HCT116 (cell line): ENCODE results near the gene CDKN2B-AS1. TPM values are rescaled to one million over a fixed set of nuclear protein-coding genes. Genes with fewer than 3 reads are reported as not detected.

Experiments used
- ATAC-seq: fragments of 200-7000 bp; cut with Tn5 transposase; 2 replicates; pipeline ENCODE4 v1.9.1; 2020; ENCODE audit warnings: mild to moderate bottlenecking, moderate library complexity
- BruUV-seq: library from RNA; stranded (reverse); fragments of 400-500 nt; replicated peaks from 2 replicates; lab custom pipeline; 2021; lab: Mats Ljungman, UMichigan
- CTCF ChIA-PET: fragments of 300-600 bp; sonication (Branson Sonifier 250); formaldehyde crosslinking; loops from one replicate; lab custom pipeline; 2021; ENCODE audit warnings: antibody characterized with exemption; lab: Charles Lee
- POLR2A ChIA-PET: fragments of 300-600, 350-600 bp; sonication (Branson Sonifier 250); formaldehyde crosslinking; loops from one replicate; lab custom pipeline; 2021; ENCODE audit warnings: antibody characterized with exemption; lab: Charles Lee
- RAD21 ChIA-PET, 2 experiments: fragments of 300-600 bp; sonication (Branson Sonifier 250); formaldehyde crosslinking; loops; one replicate each; lab custom pipeline; 2023; ENCODE audit warnings: low total read pairs in 2 of 2; ENCODE audit not compliant: uncharacterized antibody in 2 of 2, unreplicated experiment in 2 of 2, low non-redundant PET in 1 of 2; lab: Charles Lee
- DNase-seq: peaks from one replicate; pipeline ENCODE4 v3.0.0-alpha.2; 2010; ENCODE audit warnings: low read depth, low spot score
- H2AFZ ChIP-seq: fragments of 200-600 bp; shearing (Covaris generic), sonication (generic); 2 replicates; pipeline ENCODE4 v1.6.1; 2017; ENCODE audit warnings: low read depth, mixed run types, mixed read lengths, antibody characterized with exemption, low read length; ENCODE audit not compliant: poor library complexity, severe bottlenecking
- H3K27ac ChIP-seq: 2 replicates; pipeline ENCODE4 v1.5.1; 2012; ENCODE audit warnings: low read depth, low read length
- H3K27me3 ChIP-seq: fragments of 200-600 bp; sonication (generic); 2 replicates; pipeline ENCODE4 v1.6.1; 2016; ENCODE audit warnings: mixed run types, low read length, mixed read lengths; ENCODE audit not compliant: insufficient read depth
- H3K36me3 ChIP-seq, 2 experiments: fragments of 200-500 bp in 1 of 2; fragments of 200-600 bp in 1 of 2; sonication (Bioruptor generic) in 1 of 2; sonication (generic) in 1 of 2; 2 replicates each; pipeline versions ENCODE4 v1.5.1 to v1.6.1; 2014 to 2016; ENCODE audit warnings: low read length in 2 of 2, inconsistent platforms in 1 of 2, mixed read lengths in 1 of 2, mixed run types in 1 of 2; ENCODE audit not compliant: insufficient read depth in 2 of 2, control insufficient read depth in 1 of 2
- H3K4me1 ChIP-seq, 2 experiments: fragments of 200-600 bp in 1 of 2; sonication (generic) in 1 of 2; 2 replicates each; pipeline versions ENCODE4 v1.5.1 to v1.6.1; 2012 to 2017; ENCODE audit warnings: low read length in 2 of 2, inconsistent platforms in 1 of 2, mild to moderate bottlenecking in 1 of 2, mixed read lengths in 1 of 2, mixed run types in 1 of 2, moderate library complexity in 1 of 2; ENCODE audit not compliant: insufficient read depth in 2 of 2, control insufficient read depth in 1 of 2
- H3K4me2 ChIP-seq: fragments of 200-600 bp; sonication (generic); 2 replicates; pipeline ENCODE4 v1.6.1; 2017; ENCODE audit warnings: mixed run types, low read length, mixed read lengths
- H3K4me3 ChIP-seq, 2 experiments: fragments of 200-600 bp in 1 of 2; sonication (generic) in 1 of 2; replicated peaks in 1 of 2; 2 replicates each; pipeline ENCODE4 v1.5.1; 2011 to 2016; ENCODE audit warnings: low read length in 2 of 2, control low read depth in 1 of 2, low read depth in 1 of 2, mild to moderate bottlenecking in 1 of 2, mixed read lengths in 1 of 2, mixed run types in 1 of 2
- H3K79me2 ChIP-seq: fragments of 200-600 bp; sonication (generic); 2 replicates; pipeline ENCODE4 v1.6.1; 2017; ENCODE audit warnings: mild to moderate bottlenecking, mixed run types, low read length, moderate library complexity, mixed read lengths; ENCODE audit not compliant: insufficient read depth
- H3K9ac ChIP-seq: fragments of 200-600 bp; sonication (generic); 2 replicates; pipeline ENCODE4 v1.6.1; 2016; ENCODE audit warnings: low read length, mixed read lengths
- H3K9me2 ChIP-seq: fragments of 200-600 bp; sonication (generic), shearing (Covaris generic); 2 replicates; pipeline ENCODE4 v1.6.1; 2017; ENCODE audit warnings: mixed run types, mild to moderate bottlenecking, moderate library complexity; ENCODE audit not compliant: insufficient read depth
- H3K9me3 ChIP-seq, 2 experiments: fragments of 200-500 bp in 1 of 2; fragments of 200-600 bp in 1 of 2; sonication (Bioruptor generic) in 1 of 2; sonication (generic) in 1 of 2; 2 replicates each; pipeline ENCODE4 v1.6.1; 2014 to 2017; ENCODE audit warnings: low read length in 2 of 2, mixed read lengths in 2 of 2, inconsistent platforms in 1 of 2, low read depth in 1 of 2, mild to moderate bottlenecking in 1 of 2, mixed run types in 1 of 2, moderate library complexity in 1 of 2; ENCODE audit not compliant: control insufficient read depth in 1 of 2, insufficient read depth in 1 of 2
- H4K20me1 ChIP-seq: fragments of 200-600 bp; sonication (generic), shearing (Covaris generic); 2 replicates; pipeline ENCODE4 v1.6.1; 2017; ENCODE audit warnings: mixed run types, mild to moderate bottlenecking, moderate library complexity; ENCODE audit not compliant: insufficient read depth
- CBX3 ChIP-seq: IDR thresholded peaks from 2 replicates; pipeline ENCODE4 v1.6.1; 2012; ENCODE audit warnings: low read depth
- CEBPB ChIP-seq: IDR thresholded peaks from 2 replicates; pipeline ENCODE4 v1.6.1; 2012; ENCODE audit warnings: low read depth
- CTCF ChIP-seq, 3 experiments: fragments of 200-600 bp in 1 of 3; sonication (generic) in 1 of 3; IDR thresholded peaks in 2 of 3; conservative IDR thresholded peaks in 1 of 3; 2 replicates each; pipeline ENCODE4 v1.5.1; 2012 to 2017; ENCODE audit warnings: low read depth in 2 of 3, low read length in 2 of 3, antibody characterized with exemption in 1 of 3, borderline replicate concordance in 1 of 3, control low read depth in 1 of 3, mild to moderate bottlenecking in 1 of 3, mixed read lengths in 1 of 3, mixed run types in 1 of 3, moderate library complexity in 1 of 3; ENCODE audit not compliant: insufficient read depth in 1 of 3
- EGR1 ChIP-seq: IDR thresholded peaks from 2 replicates; pipeline ENCODE4 v1.6.1; 2012; ENCODE audit warnings: low read depth
- EZH2 ChIP-seq: fragments of 200-600 bp; sonication (generic); IDR thresholded peaks from 2 replicates; pipeline ENCODE4 v1.6.1; 2017; ENCODE audit warnings: antibody characterized with exemption, mixed run types
- EZH2phosphoT487 ChIP-seq: fragments of 200-600 bp; IDR thresholded peaks from 2 replicates; pipeline ENCODE4 v1.6.1; 2018; ENCODE audit warnings: antibody characterized with exemption, borderline replicate concordance
- FOSL1 ChIP-seq: IDR thresholded peaks from 2 replicates; pipeline ENCODE4 v1.6.1; 2012; ENCODE audit warnings: low read depth
- POLR2A ChIP-seq: IDR thresholded peaks from 2 replicates; pipeline ENCODE4 v1.7.0; 2011; ENCODE audit warnings: borderline replicate concordance; ENCODE audit not compliant: insufficient read depth, insufficient read length; ENCODE audit errors: extremely low read depth
- POLR2AphosphoS5 ChIP-seq: IDR thresholded peaks from 2 replicates; pipeline ENCODE4 v1.6.1; 2011; ENCODE audit warnings: mild to moderate bottlenecking, low read depth, low read length, moderate library complexity
- SIN3A ChIP-seq: IDR thresholded peaks from 2 replicates; pipeline ENCODE4 v1.6.1; 2012; ENCODE audit warnings: low read depth
- SRF ChIP-seq: IDR thresholded peaks from 2 replicates; pipeline ENCODE4 v1.6.1; 2012; ENCODE audit warnings: low read depth
- YY1 ChIP-seq: IDR thresholded peaks from 2 replicates; pipeline ENCODE4 v1.6.1; 2011; ENCODE audit warnings: low read length, low read depth, moderate library complexity, mild to moderate bottlenecking; ENCODE audit not compliant: insufficient replicate concordance; ENCODE audit errors: extremely low read depth
- ZFX ChIP-seq: fragments of 450-650 bp; IDR thresholded peaks from 2 replicates; pipeline ENCODE4 v1.6.1; 2017
- ZNF274 ChIP-seq: fragments of 200-500 bp; sonication (Bioruptor generic); IDR thresholded peaks from 2 replicates; pipeline ENCODE4 v1.6.1; 2014; ENCODE audit warnings: mild to moderate bottlenecking, low read depth, low read length, inconsistent platforms
- intact Hi-C: fragments of 100-400 bp; cut with micrococcal nuclease; formaldehyde crosslinking; loops from 2 replicates; pipeline ENCODE4 v1.10.0; 2022
- total RNA-seq: library from RNA; stranded (reverse); gene quantifications from one replicate; pipeline ENCODE4 v1.2.1, GENCODE V29; 2021; ENCODE audit not compliant: unreplicated experiment
- TF ChIP-seq, protein P1 (sequence below): IDR thresholded peaks from 2 replicates; pipeline ENCODE4 v1.6.1; 2011; ENCODE audit warnings: mild to moderate bottlenecking, low read length, moderate library complexity; ENCODE audit not compliant: insufficient replicate concordance; ENCODE audit errors: extremely low read depth
- TF ChIP-seq, protein P2 (sequence below): IDR thresholded peaks from 2 replicates; pipeline ENCODE4 v1.6.1; 2012
- TF ChIP-seq, protein P3 (sequence below): IDR thresholded peaks from 2 replicates; pipeline ENCODE4 v1.6.1; 2012; ENCODE audit warnings: low read depth

CDKN2B-AS1 gene
- total RNA-seq, 1 experiment from 2014 or later = 1.7 TPM

GRCh38 chr9:21993007-21993406 is 1.6 kb upstream of the CDKN2B-AS1 start:
- H3K27me3 ChIP-seq = no peaks in the 10 kb centered on the region
- no peak overlapping the region for H2AFZ ChIP-seq
- no peak for DNase-seq
- ATAC-seq = no peak
- ChIA-PET CTCF (interaction anchor here (2.4 kb wide), 1 partner anchor 15 kb away, joined by 11 read pairs; the partner anchor contains the start of gene CDKN2B), POLR2A (interaction anchor here (0.8 kb wide), 1 partner anchor 16 kb away, joined by 3 read pairs; the partner anchor contains the start of gene CDKN2B), RAD21 (no interaction called here)
- H3K4me2 ChIP-seq = peak overlapping the region; percentile 77
- H3K79me2 ChIP-seq = peaks cover 76% of the 10 kb centered on the region
- intact Hi-C loops = no loop called here
- no peaks in the 10 kb centered on the region for H4K20me1 ChIP-seq
- TF ChIP-seq YY1 (no peak), FOSL1 (no peak), POLR2A (no peak), ZFX (no peak; the same call in 1 of the 2 replicates), CBX3 (no peak), EZH2phosphoT487 (no peak), EZH2 (no peak), POLR2AphosphoS5 (no peak), CTCF (IDR thresholded peaks at IDR 0.05 in 2 of 3, conservative IDR thresholded peaks at IDR 0.05 in 1 of 3; ENCODE audit: borderline replicate concordance in 1 of 3, insufficient read depth in 1 of 3, low read depth in 2 of 3, low read length in 2 of 3) (no peak), ZNF274 (no peak), CEBPB (no peak), SRF (no peak), EGR1 (no peak), SIN3A (no peak)
- TF ChIP-seq, protein P1, sequence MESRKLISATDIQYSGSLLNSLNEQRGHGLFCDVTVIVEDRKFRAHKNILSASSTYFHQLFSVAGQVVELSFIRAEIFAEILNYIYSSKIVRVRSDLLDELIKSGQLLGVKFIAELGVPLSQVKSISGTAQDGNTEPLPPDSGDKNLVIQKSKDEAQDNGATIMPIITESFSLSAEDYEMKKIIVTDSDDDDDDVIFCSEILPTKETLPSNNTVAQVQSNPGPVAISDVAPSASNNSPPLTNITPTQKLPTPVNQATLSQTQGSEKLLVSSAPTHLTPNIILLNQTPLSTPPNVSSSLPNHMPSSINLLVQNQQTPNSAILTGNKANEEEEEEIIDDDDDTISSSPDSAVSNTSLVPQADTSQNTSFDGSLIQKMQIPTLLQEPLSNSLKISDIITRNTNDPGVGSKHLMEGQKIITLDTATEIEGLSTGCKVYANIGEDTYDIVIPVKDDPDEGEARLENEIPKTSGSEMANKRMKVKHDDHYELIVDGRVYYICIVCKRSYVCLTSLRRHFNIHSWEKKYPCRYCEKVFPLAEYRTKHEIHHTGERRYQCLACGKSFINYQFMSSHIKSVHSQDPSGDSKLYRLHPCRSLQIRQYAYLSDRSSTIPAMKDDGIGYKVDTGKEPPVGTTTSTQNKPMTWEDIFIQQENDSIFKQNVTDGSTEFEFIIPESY = no peak
- TF ChIP-seq, protein P2, sequence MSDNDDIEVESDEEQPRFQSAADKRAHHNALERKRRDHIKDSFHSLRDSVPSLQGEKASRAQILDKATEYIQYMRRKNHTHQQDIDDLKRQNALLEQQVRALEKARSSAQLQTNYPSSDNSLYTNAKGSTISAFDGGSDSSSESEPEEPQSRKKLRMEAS = no peak
- TF ChIP-seq, protein P3, sequence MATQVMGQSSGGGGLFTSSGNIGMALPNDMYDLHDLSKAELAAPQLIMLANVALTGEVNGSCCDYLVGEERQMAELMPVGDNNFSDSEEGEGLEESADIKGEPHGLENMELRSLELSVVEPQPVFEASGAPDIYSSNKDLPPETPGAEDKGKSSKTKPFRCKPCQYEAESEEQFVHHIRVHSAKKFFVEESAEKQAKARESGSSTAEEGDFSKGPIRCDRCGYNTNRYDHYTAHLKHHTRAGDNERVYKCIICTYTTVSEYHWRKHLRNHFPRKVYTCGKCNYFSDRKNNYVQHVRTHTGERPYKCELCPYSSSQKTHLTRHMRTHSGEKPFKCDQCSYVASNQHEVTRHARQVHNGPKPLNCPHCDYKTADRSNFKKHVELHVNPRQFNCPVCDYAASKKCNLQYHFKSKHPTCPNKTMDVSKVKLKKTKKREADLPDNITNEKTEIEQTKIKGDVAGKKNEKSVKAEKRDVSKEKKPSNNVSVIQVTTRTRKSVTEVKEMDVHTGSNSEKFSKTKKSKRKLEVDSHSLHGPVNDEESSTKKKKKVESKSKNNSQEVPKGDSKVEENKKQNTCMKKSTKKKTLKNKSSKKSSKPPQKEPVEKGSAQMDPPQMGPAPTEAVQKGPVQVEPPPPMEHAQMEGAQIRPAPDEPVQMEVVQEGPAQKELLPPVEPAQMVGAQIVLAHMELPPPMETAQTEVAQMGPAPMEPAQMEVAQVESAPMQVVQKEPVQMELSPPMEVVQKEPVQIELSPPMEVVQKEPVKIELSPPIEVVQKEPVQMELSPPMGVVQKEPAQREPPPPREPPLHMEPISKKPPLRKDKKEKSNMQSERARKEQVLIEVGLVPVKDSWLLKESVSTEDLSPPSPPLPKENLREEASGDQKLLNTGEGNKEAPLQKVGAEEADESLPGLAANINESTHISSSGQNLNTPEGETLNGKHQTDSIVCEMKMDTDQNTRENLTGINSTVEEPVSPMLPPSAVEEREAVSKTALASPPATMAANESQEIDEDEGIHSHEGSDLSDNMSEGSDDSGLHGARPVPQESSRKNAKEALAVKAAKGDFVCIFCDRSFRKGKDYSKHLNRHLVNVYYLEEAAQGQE = no peak
- H3K36me3 ChIP-seq = no peaks in the 10 kb centered on the region
- H3K9me3 ChIP-seq = no peaks in the 10 kb centered on the region
- H3K9ac ChIP-seq = peak overlapping the region; percentile 78
- peaks cover 4 to 19% of the 10 kb centered on the region in 2 experiments; a peak in 3 of 4 replicates for H3K4me1 ChIP-seq
- peak overlapping the region; percentile 89 for H3K27ac ChIP-seq
- H3K4me3 ChIP-seq = peak overlapping the region; percentile 79 to 81
- no TSS peak for BruUV-seq
- H3K9me2 ChIP-seq = no peaks in the 10 kb centered on the region
